K562 (cell line): ENCODE results near the gene PARP1.

Experiments
- FOXA3 ChIP-seq, 2 experiments: fragments of 450-650 bp in 1 of 2; sonication (generic) in 1 of 2; formaldehyde crosslinking; IDR thresholded peaks in 1 of 2; conservative IDR thresholded peaks in 1 of 2; 2 replicates each; pipeline versions ENCODE4 v1.4.0 to v1.8.0; 2020 to 2022; ENCODE audit warnings: mild to moderate bottlenecking in 2 of 2, missing genetic modification reagents in 1 of 2
- TCF7 ChIP-seq: sonication (generic); IDR thresholded peaks from 2 replicates; pipeline ENCODE4 v1.6.1; 2016; ENCODE audit warnings: antibody characterized with exemption, borderline replicate concordance

DNA sequence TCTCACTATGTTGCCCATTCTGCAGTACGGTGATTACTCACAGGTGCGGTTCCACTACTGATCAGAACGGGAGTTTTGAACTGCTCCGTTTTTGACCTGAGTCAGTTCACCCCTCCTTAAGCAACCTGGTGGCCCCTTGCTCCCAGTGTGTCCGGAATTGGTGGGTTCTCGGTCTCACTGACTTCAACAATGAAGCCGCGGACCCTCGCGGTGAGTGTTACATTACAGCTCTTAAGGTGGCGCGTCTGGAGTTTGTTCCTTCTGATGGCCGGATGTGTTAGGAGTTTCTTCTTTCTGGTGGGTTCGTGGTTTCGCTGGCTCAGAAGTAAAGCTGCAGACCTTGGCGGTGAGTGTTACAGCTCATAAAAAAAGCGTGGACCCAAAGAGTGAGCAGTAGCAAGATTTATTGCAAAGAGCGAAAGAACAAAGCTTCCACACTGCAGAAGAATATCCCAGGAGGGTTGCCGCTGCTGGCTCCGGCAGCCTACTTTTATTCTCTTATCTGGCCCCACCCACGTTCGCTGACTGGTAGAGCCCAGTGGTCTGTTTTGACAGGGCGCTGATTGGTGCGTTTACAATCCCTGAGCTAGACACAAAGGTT, 17.6 kb upstream of the PARP1 start:
- no peak for TF ChIP-seq TCF7
- no peak for TF ChIP-seq FOXA3 (CRISPR knock-in tag; conservative IDR thresholded peaks at IDR 0.05 in 1 of 2, IDR thresholded peaks at IDR 0.05 in 1 of 2)
